ENCODE data around the gene SDK1.
"Not testable (repeated sequence)": the region's sequence is repeated elsewhere in the genome, so short reads cannot be mapped to it uniquely, and the experiment has no call there.

The SDK1 gene

GRCh38 chr7:3908153-3908552 is 607.1 kb downstream of the SDK1 start:
- DNase-seq, result no peak

GRCh38 chr7:3909128-3909527 is 608.1 kb downstream of the SDK1 start:
- DNase-seq, result no peak

- DNase-seq, result no peak
Observed at GRCh38 chr7:3910054-3910453, 609.0 kb downstream of the SDK1 start.

- no peak for DNase-seq
Observed at GRCh38 chr7:3911685-3912084, 610.6 kb downstream of the SDK1 start.

- DNase-seq, result no peak
Observed at GRCh38 chr7:3912291-3912690, 611.2 kb downstream of the SDK1 start.

- no peak for DNase-seq
Observed at GRCh38 chr7:3914051-3914775, 613.2 kb downstream of the SDK1 start.

GRCh38 chr7:3915337-3915878 is 614.4 kb downstream of the SDK1 start:
- DNase-seq, result no peak

- DNase-seq, result no peak
Observed at GRCh38 chr7:3916146-3916545, 615.1 kb downstream of the SDK1 start.

GRCh38 chr7:3917436-3917835 is 616.4 kb downstream of the SDK1 start:
- DNase-seq, result no peak

- DNase-seq, result no peak
Observed at GRCh38 chr7:3918576-3918975, 617.5 kb downstream of the SDK1 start.

GRCh38 chr7:3922175-3922635 is 621.2 kb downstream of the SDK1 start:
- no peak for DNase-seq

GRCh38 chr7:3923307-3923918 is 622.4 kb downstream of the SDK1 start:
- DNase-seq, result no peak

GRCh38 chr7:3924277-3924676 is 623.2 kb downstream of the SDK1 start:
- no peak for DNase-seq

GRCh38 chr7:3927446-3928110 is 626.5 kb downstream of the SDK1 start:
- no peak for DNase-seq

GRCh38 chr7:3928727-3929515 is 627.9 kb downstream of the SDK1 start:
- DNase-seq, result no peak

- no peak for DNase-seq
Observed at GRCh38 chr7:3931843-3932242, 630.8 kb downstream of the SDK1 start.

GRCh38 chr7:3937146-3937545 is 636.1 kb downstream of the SDK1 start:
- DNase-seq, result no peak

- no peak for DNase-seq
Observed at GRCh38 chr7:3937605-3938004, 636.6 kb downstream of the SDK1 start.

- DNase-seq, result not testable (repeated sequence)
Observed at GRCh38 chr7:3941706-3942105, 640.7 kb downstream of the SDK1 start.

- DNase-seq, result no peak
Observed at GRCh38 chr7:3942276-3942675, 641.2 kb downstream of the SDK1 start.

- DNase-seq, result no peak
Observed at GRCh38 chr7:3942816-3943745, 642.0 kb downstream of the SDK1 start.
